ENCODE measurements around the gene GNMT.

Gene GNMT

DNA sequence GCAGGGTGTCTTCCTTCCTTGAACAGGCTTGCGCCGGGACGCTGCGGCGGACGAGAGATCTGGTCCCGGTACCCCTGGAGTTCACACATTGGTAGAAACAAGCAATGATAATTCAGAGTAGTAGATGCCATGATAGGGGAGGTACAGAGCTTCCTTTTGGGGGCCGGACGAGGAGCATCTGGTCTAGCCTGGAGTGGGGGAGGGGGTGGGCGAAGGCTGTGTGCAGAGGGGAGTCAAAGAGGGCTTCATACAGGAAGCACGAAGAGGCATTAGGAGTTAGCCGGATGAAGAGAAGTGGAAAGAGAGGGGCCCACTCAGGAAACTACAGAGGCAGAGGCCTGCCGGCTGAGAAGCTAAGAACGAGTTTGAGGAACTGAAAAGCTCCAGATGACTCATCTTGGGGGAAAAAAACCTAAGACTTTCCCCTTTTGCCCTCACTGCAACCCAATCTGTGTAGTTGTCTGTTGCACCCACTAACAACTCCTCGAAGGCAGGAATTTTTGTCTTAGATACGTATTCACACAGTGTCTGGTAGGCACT is 30.7 kb upstream of the GNMT start:
- no peaks in the 10 kb centered on the region for H3K9me3 ChIP-seq (ENCODE audit: control insufficient read depth in 2 of 2, low read length in 2 of 2)
- H3K4me1 ChIP-seq (ENCODE audit: control insufficient read depth in 2 of 2, insufficient read depth in 2 of 2, low read length in 2 of 2) = peaks cover 13 to 18% of the 10 kb centered on the region in 2 donors
- no peaks in the 10 kb centered on the region for H3K27me3 ChIP-seq (ENCODE audit: control insufficient read depth in 2 of 2, insufficient read depth in 2 of 2, low read length in 2 of 2)
- peak overlapping the region; percentile 73 to 80 for H3K9ac ChIP-seq (ENCODE audit: low read depth in 1 of 2, low read length in 2 of 2)
- peak overlapping the region; percentile 86 to 92 for H3K27ac ChIP-seq (ENCODE audit: low read depth in 2 of 2, low read length in 2 of 2)
- H3K4me3 ChIP-seq (ENCODE audit: low read length in 2 of 2) = peak overlapping the region; percentile 75 to 81
- peaks cover 6% of the 10 kb centered on the region in 2 donors for H3K36me3 ChIP-seq (ENCODE audit: control insufficient read depth in 2 of 2, insufficient read depth in 2 of 2, low read length in 2 of 2)

DNA sequence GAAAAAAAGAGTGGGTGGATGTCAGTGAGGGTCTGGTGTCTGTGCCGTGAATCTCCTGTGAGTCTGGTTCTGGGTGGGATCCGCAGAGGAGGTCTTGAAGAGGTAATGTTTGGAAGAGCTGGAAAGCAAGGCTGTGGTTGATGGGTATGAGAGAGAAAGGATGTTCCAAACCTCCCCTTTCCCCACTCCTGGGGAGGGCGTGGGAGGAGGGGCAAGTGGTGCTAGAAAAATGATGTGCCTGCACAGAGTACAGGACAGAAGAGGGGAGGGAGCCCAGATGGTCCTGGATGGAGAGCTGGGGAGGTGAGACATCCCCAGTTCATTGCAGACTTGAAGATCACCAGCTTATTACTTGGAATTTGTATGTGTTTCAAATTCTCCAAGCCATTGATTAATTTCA is 28.1 kb upstream of the GNMT start:
- no peak overlapping the region for H3K4me3 ChIP-seq (ENCODE audit: low read length in 2 of 2)
- H3K27ac ChIP-seq (ENCODE audit: low read depth in 2 of 2, low read length in 2 of 2) = no peak overlapping the region
- no peaks in the 10 kb centered on the region for H3K27me3 ChIP-seq (ENCODE audit: control insufficient read depth in 2 of 2, insufficient read depth in 2 of 2, low read length in 2 of 2)
- H3K36me3 ChIP-seq (ENCODE audit: control insufficient read depth in 2 of 2, insufficient read depth in 2 of 2, low read length in 2 of 2) = peaks cover 22 to 24% of the 10 kb centered on the region in 2 donors
- H3K4me1 ChIP-seq (ENCODE audit: control insufficient read depth in 2 of 2, insufficient read depth in 2 of 2, low read length in 2 of 2) = peaks cover 13 to 18% of the 10 kb centered on the region in 2 donors
- no peaks in the 10 kb centered on the region for H3K9me3 ChIP-seq (ENCODE audit: control insufficient read depth in 2 of 2, low read length in 2 of 2)
- no peak overlapping the region for H3K9ac ChIP-seq (ENCODE audit: low read depth in 1 of 2, low read length in 2 of 2)

DNA sequence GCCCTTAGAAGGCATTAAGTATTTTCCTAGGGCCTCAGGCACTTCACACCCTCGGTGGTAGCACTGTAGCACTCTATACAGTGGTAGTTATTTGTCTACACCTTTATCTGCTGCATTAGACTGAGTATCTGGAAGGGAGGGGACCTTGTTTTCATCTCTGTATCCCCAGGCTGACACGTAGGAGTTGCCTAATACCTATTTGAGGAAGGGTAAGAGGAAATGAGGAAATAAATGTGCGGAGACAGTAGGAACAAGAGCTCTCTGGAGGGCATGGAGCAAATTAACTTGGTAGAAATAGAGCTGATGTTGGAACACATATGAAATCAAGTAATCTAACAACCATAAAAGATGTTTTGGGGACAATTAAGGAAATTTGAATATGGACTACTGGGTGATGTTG is 27.3 kb upstream of the GNMT start:
- Histone ChIP-seq H3K36me3 (ENCODE audit: control insufficient read depth in 2 of 2, insufficient read depth in 2 of 2, low read length in 2 of 2) (peaks cover 29 to 32% of the 10 kb centered on the region in 2 donors), H3K4me3 (ENCODE audit: low read length in 2 of 2) (no peak overlapping the region), H3K9ac (ENCODE audit: low read depth in 1 of 2, low read length in 2 of 2) (no peak overlapping the region), H3K27me3 (ENCODE audit: control insufficient read depth in 2 of 2, insufficient read depth in 2 of 2, low read length in 2 of 2) (no peaks in the 10 kb centered on the region), H3K4me1 (ENCODE audit: control insufficient read depth in 2 of 2, insufficient read depth in 2 of 2, low read length in 2 of 2) (peaks cover 13 to 18% of the 10 kb centered on the region in 2 donors), H3K9me3 (ENCODE audit: control insufficient read depth in 2 of 2, low read length in 2 of 2) (no peaks in the 10 kb centered on the region), H3K27ac (ENCODE audit: low read depth in 2 of 2, low read length in 2 of 2) (no peak overlapping the region)

DNA sequence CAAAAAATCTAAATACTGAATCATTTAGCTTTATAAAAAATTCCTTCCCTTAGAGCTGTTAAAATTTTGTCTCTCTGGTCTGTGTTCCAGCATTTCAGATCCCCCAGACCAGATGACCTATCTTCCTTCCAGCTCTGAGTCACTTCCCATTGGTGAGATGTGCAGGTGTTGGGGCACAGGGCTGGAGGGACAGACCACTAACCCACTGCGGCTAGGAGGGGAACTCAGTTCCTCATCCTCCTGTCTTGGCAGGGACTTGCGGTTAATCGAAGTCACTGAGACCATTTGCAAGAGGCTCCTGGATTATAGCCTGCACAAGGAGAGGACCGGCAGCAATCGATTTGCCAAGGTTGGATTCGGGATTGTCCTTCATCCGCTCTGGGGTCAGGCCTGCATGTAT is 25.2 kb upstream of the GNMT start:
- peaks cover 44 to 46% of the 10 kb centered on the region in 2 donors for H3K36me3 ChIP-seq (ENCODE audit: control insufficient read depth in 2 of 2, insufficient read depth in 2 of 2, low read length in 2 of 2)
- H3K27ac ChIP-seq (ENCODE audit: low read depth in 2 of 2, low read length in 2 of 2) = no peak overlapping the region
- no peaks in the 10 kb centered on the region for H3K9me3 ChIP-seq (ENCODE audit: control insufficient read depth in 2 of 2, low read length in 2 of 2)
- H3K4me3 ChIP-seq (ENCODE audit: low read length in 2 of 2) = no peak overlapping the region
- peaks cover 4 to 10% of the 10 kb centered on the region in 2 donors for H3K4me1 ChIP-seq (ENCODE audit: control insufficient read depth in 2 of 2, insufficient read depth in 2 of 2, low read length in 2 of 2)
- H3K27me3 ChIP-seq (ENCODE audit: control insufficient read depth in 2 of 2, insufficient read depth in 2 of 2, low read length in 2 of 2) = no peaks in the 10 kb centered on the region
- H3K9ac ChIP-seq (ENCODE audit: low read depth in 1 of 2, low read length in 2 of 2) = no peak overlapping the region

DNA sequence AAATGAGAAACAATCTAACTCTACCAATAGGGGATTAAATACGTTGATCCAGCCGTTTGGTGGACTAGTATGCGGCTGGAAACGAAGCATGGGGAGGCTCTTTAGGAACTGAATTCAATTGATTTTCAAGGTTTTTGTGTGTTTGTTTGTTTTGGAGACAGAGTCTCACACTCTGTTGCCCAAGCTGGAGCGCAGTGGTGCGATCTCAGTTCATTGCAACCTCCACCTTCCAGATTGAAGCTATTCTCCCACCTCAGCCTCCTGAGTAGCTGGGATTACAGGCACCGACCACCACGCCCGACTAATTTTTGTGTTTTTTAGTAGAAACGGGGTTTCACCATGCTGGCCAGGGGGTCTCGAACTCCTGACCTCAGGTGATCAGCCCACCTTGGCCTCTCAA is 24.2 kb upstream of the GNMT start:
- no peaks in the 10 kb centered on the region for H3K27me3 ChIP-seq (ENCODE audit: control insufficient read depth in 2 of 2, insufficient read depth in 2 of 2, low read length in 2 of 2)
- peaks cover 0 to 3% of the 10 kb centered on the region in 2 donors for H3K4me1 ChIP-seq (ENCODE audit: control insufficient read depth in 2 of 2, insufficient read depth in 2 of 2, low read length in 2 of 2)
- no peaks in the 10 kb centered on the region for H3K9me3 ChIP-seq (ENCODE audit: control insufficient read depth in 2 of 2, low read length in 2 of 2)
- no peak overlapping the region for H3K27ac ChIP-seq (ENCODE audit: low read depth in 2 of 2, low read length in 2 of 2)
- no peak overlapping the region for H3K4me3 ChIP-seq (ENCODE audit: low read length in 2 of 2)
- H3K9ac ChIP-seq (ENCODE audit: low read depth in 1 of 2, low read length in 2 of 2) = no peak overlapping the region
- H3K36me3 ChIP-seq (ENCODE audit: control insufficient read depth in 2 of 2, insufficient read depth in 2 of 2, low read length in 2 of 2) = peaks cover 46 to 51% of the 10 kb centered on the region in 2 donors

DNA sequence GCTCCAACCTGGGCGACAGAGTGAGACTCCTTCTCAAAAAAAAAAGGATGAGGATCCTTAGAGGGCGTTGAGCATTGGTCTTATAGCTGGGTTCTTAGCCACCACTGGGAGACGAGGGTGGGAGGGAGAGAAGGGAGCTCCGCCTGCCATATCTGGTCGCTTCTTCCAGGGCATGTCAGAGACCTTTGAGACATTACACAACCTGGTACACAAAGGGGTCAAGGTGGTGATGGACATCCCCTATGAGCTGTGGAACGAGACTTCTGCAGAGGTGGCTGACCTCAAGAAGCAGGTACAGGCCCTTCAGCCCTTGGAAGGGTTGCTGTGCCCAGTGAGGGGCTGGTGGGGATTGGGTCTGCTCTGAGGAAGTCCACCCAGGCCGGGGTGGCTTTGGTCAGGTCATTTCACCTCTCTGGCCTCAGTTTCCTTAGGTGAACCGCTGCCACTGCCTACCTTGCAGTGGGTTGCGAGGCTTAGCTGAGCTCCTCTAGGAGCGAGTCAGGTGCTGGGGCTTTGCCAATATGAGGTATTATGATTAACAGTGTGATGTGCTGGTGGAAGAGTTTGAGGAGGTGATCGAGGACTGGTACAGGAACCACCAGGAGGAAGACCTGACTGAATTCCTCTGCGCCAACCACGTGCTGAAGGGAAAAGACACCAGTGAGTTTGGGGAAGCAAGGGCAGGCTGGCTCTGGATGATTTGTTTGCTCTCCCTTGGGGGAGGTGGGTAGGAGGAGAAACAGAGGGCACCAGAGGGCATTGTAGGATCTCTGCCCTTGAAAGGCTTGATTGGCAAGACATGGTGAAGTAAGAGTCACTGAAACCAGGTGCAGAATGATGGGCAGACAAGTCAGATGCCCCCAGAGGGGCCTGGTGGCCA is 22.8 kb upstream of the GNMT start:
- H3K9me3 ChIP-seq (ENCODE audit: control insufficient read depth in 2 of 2, low read length in 2 of 2) = no peaks in the 10 kb centered on the region
- H3K4me3 ChIP-seq (ENCODE audit: low read length in 2 of 2) = no peak overlapping the region
- H3K36me3 ChIP-seq (ENCODE audit: control insufficient read depth in 2 of 2, insufficient read depth in 2 of 2, low read length in 2 of 2) = peaks cover 46 to 51% of the 10 kb centered on the region in 2 donors
- H3K27me3 ChIP-seq (ENCODE audit: control insufficient read depth in 2 of 2, insufficient read depth in 2 of 2, low read length in 2 of 2) = no peaks in the 10 kb centered on the region
- H3K9ac ChIP-seq (ENCODE audit: low read depth in 1 of 2, low read length in 2 of 2) = no peak overlapping the region
- H3K27ac ChIP-seq (ENCODE audit: low read depth in 2 of 2, low read length in 2 of 2) = no peak overlapping the region
- no peaks in the 10 kb centered on the region for H3K4me1 ChIP-seq (ENCODE audit: control insufficient read depth in 2 of 2, insufficient read depth in 2 of 2, low read length in 2 of 2)

DNA sequence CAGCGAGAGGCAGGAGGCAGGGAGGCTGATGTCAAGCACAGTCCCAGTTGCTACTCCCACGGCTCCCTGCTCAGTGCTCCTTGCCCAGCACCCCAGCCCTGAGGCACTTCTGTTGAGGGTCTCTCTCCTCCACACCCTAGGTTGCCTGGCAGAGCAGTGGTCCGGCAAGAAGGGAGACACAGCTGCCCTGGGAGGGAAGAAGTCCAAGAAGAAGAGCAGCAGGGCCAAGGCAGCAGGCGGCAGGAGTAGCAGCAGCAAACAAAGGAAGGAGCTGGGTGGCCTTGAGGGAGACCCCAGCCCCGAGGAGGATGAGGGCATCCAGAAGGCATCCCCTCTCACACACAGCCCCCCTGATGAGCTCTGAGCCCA is 22.1 kb upstream of the GNMT start:
- Histone ChIP-seq H3K4me3 (ENCODE audit: low read length in 2 of 2) (no peak overlapping the region), H3K9ac (ENCODE audit: low read depth in 1 of 2, low read length in 2 of 2) (no peak overlapping the region), H3K4me1 (ENCODE audit: control insufficient read depth in 2 of 2, insufficient read depth in 2 of 2, low read length in 2 of 2) (no peaks in the 10 kb centered on the region), H3K27me3 (ENCODE audit: control insufficient read depth in 2 of 2, insufficient read depth in 2 of 2, low read length in 2 of 2) (no peaks in the 10 kb centered on the region), H3K9me3 (ENCODE audit: control insufficient read depth in 2 of 2, low read length in 2 of 2) (no peaks in the 10 kb centered on the region), H3K27ac (ENCODE audit: low read depth in 2 of 2, low read length in 2 of 2) (no peak overlapping the region), H3K36me3 (ENCODE audit: control insufficient read depth in 2 of 2, insufficient read depth in 2 of 2, low read length in 2 of 2) (peaks cover 46 to 51% of the 10 kb centered on the region in 2 donors)

DNA sequence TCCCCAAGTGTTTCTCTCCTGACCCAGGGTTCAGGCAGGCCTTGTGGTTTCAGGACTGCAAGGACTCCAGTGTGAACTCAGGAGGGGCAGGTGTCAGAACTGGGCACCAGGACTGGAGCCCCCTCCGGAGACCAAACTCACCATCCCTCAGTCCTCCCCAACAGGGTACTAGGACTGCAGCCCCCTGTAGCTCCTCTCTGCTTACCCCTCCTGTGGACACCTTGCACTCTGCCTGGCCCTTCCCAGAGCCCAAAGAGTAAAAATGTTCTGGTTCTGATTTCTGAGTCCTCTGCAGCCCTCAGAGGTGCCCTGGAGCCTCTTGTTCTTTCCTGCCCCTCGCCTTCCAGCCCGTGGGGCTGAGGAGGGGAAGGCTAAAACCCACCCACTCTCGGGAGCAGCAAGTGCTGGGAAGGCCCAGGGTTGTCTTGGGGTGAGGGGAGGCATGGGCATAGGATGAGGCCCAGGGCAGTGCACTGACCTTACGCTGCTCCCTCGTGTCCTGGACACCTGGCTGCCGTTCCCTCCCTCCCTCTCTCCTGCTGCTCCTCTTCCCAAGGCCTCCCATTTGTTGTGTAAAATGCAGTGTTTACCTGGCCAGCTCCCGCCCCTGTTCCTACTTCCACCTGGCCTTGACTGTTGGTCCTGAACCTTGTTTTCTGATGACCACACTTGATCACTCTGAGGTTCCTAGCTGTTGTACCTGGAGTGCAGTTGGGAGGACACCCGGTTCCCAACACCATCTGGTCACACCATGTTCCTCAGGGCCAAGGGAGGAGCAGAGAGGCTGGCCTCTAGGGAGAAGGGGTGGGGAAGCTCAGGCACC is 21.4 kb upstream of the GNMT start:
- no peaks in the 10 kb centered on the region for H3K27me3 ChIP-seq (ENCODE audit: control insufficient read depth in 2 of 2, insufficient read depth in 2 of 2, low read length in 2 of 2)

DNA sequence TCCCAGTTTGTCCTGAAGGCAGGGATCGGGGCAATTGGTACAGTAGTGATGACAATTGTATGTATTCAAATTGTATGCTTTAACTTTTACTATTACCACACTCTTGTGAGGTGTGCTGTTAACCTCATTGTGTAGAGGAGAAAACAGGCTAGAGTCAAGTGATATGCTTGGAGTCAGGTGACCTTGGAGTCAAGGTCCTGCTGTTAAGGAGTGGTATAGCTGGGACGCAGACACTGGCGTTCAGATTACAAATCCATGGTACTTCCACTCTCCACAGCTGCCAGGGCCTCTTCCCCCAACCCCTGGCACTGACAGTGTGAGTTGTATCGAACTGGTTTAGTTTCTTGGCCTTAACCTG is 20.8 kb upstream of the GNMT start:
- H3K27ac ChIP-seq (ENCODE audit: low read depth in 2 of 2, low read length in 2 of 2) = no peak overlapping the region
- H3K36me3 ChIP-seq (ENCODE audit: control insufficient read depth in 2 of 2, insufficient read depth in 2 of 2, low read length in 2 of 2) = peaks cover 40 to 49% of the 10 kb centered on the region in 2 donors
- no peaks in the 10 kb centered on the region for H3K4me1 ChIP-seq (ENCODE audit: control insufficient read depth in 2 of 2, insufficient read depth in 2 of 2, low read length in 2 of 2)
- no peak overlapping the region for H3K4me3 ChIP-seq (ENCODE audit: low read length in 2 of 2)
- no peaks in the 10 kb centered on the region for H3K27me3 ChIP-seq (ENCODE audit: control insufficient read depth in 2 of 2, insufficient read depth in 2 of 2, low read length in 2 of 2)
- no peaks in the 10 kb centered on the region for H3K9me3 ChIP-seq (ENCODE audit: control insufficient read depth in 2 of 2, low read length in 2 of 2)
- H3K9ac ChIP-seq (ENCODE audit: low read depth in 1 of 2, low read length in 2 of 2) = no peak overlapping the region

More for the DNA sequence above, 21.4 kb upstream of the GNMT start:
- Histone ChIP-seq H3K36me3 (ENCODE audit: control insufficient read depth in 2 of 2, insufficient read depth in 2 of 2, low read length in 2 of 2) (peaks cover 45 to 52% of the 10 kb centered on the region in 2 donors), H3K27ac (ENCODE audit: low read depth in 2 of 2, low read length in 2 of 2) (no peak overlapping the region), H3K9ac (ENCODE audit: low read depth in 1 of 2, low read length in 2 of 2) (no peak overlapping the region), H3K9me3 (ENCODE audit: control insufficient read depth in 2 of 2, low read length in 2 of 2) (no peaks in the 10 kb centered on the region), H3K4me3 (ENCODE audit: low read length in 2 of 2) (no peak overlapping the region), H3K4me1 (ENCODE audit: control insufficient read depth in 2 of 2, insufficient read depth in 2 of 2, low read length in 2 of 2) (no peaks in the 10 kb centered on the region)

DNA sequence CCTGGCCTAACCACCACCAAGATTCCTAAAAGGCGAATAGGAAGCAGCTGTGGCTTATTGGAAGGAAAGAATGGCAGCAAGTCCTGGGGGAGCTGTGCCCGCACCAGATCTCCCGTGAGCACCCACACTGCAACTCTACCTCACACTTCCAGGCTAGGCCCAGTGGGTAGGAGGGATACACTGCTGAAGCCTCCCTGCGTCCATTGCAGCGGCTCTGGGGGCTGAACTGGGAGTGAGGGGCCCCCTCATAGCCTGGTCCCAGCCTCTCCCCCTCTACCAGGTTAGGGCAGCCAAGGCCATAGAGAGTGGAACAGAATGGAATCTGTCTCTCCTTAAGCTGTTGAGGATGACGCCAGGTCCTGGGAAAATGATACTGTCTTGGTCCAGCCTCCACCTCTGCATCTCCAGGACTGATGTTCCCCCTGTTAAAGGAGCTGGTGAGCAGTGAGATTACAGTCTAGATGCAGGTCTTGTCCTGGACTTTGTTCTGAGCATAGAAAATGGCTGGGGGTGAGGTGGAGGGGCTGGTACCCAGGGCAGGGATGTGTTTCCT is 20.0 kb upstream of the GNMT start:
- Histone ChIP-seq H3K36me3 (ENCODE audit: control insufficient read depth in 2 of 2, insufficient read depth in 2 of 2, low read length in 2 of 2) (peaks cover 37 to 45% of the 10 kb centered on the region in 2 donors), H3K27me3 (ENCODE audit: control insufficient read depth in 2 of 2, insufficient read depth in 2 of 2, low read length in 2 of 2) (no peaks in the 10 kb centered on the region), H3K9ac (ENCODE audit: low read depth in 1 of 2, low read length in 2 of 2) (no peak overlapping the region), H3K9me3 (ENCODE audit: control insufficient read depth in 2 of 2, low read length in 2 of 2) (no peaks in the 10 kb centered on the region), H3K4me3 (ENCODE audit: low read length in 2 of 2) (no peak overlapping the region), H3K4me1 (ENCODE audit: control insufficient read depth in 2 of 2, insufficient read depth in 2 of 2, low read length in 2 of 2) (no peaks in the 10 kb centered on the region), H3K27ac (ENCODE audit: low read depth in 2 of 2, low read length in 2 of 2) (no peak overlapping the region)

Data from mucosa of rectum (tissue), 2 donors.